HCT116 (cell line): ENCODE measurements around the gene LTBP1. TPM values are rescaled to one million over a fixed set of nuclear protein-coding genes. Genes with fewer than 3 reads are reported as not detected.

ENCODE experiments used
- ATAC-seq: fragments of 200-7000 bp; cut with Tn5 transposase; 2 replicates; pipeline ENCODE4 v1.9.1; 2020; ENCODE audit warnings: mild to moderate bottlenecking, moderate library complexity
- BruUV-seq: library from RNA; stranded (reverse); fragments of 400-500 nt; replicated peaks from 2 replicates; lab custom pipeline; 2021; lab: Mats Ljungman, UMichigan
- CTCF ChIA-PET: fragments of 300-600 bp; sonication (Branson Sonifier 250); formaldehyde crosslinking; loops from one replicate; lab custom pipeline; 2021; ENCODE audit warnings: antibody characterized with exemption; lab: Charles Lee
- POLR2A ChIA-PET: fragments of 300-600, 350-600 bp; sonication (Branson Sonifier 250); formaldehyde crosslinking; loops from one replicate; lab custom pipeline; 2021; ENCODE audit warnings: antibody characterized with exemption; lab: Charles Lee
- RAD21 ChIA-PET, 2 experiments: fragments of 300-600 bp; sonication (Branson Sonifier 250); formaldehyde crosslinking; loops; one replicate each; lab custom pipeline; 2023; ENCODE audit warnings: low total read pairs in 2 of 2; ENCODE audit not compliant: uncharacterized antibody in 2 of 2, unreplicated experiment in 2 of 2, low non-redundant PET in 1 of 2; lab: Charles Lee
- DNase-seq: peaks from one replicate; pipeline ENCODE4 v3.0.0-alpha.2; 2010; ENCODE audit warnings: low read depth, low spot score
- H2AFZ ChIP-seq: fragments of 200-600 bp; shearing (Covaris generic), sonication (generic); 2 replicates; pipeline ENCODE4 v1.6.1; 2017; ENCODE audit warnings: low read depth, mixed run types, mixed read lengths, antibody characterized with exemption, low read length; ENCODE audit not compliant: poor library complexity, severe bottlenecking
- H3K27ac ChIP-seq: 2 replicates; pipeline ENCODE4 v1.5.1; 2012; ENCODE audit warnings: low read depth, low read length
- H3K27me3 ChIP-seq: fragments of 200-600 bp; sonication (generic); 2 replicates; pipeline ENCODE4 v1.6.1; 2016; ENCODE audit warnings: mixed run types, low read length, mixed read lengths; ENCODE audit not compliant: insufficient read depth
- H3K36me3 ChIP-seq, 2 experiments: fragments of 200-500 bp in 1 of 2; fragments of 200-600 bp in 1 of 2; sonication (Bioruptor generic) in 1 of 2; sonication (generic) in 1 of 2; 2 replicates each; pipeline versions ENCODE4 v1.5.1 to v1.6.1; 2014 to 2016; ENCODE audit warnings: low read length in 2 of 2, inconsistent platforms in 1 of 2, mixed read lengths in 1 of 2, mixed run types in 1 of 2; ENCODE audit not compliant: insufficient read depth in 2 of 2, control insufficient read depth in 1 of 2
- H3K4me1 ChIP-seq, 2 experiments: fragments of 200-600 bp in 1 of 2; sonication (generic) in 1 of 2; 2 replicates each; pipeline versions ENCODE4 v1.5.1 to v1.6.1; 2012 to 2017; ENCODE audit warnings: low read length in 2 of 2, inconsistent platforms in 1 of 2, mild to moderate bottlenecking in 1 of 2, mixed read lengths in 1 of 2, mixed run types in 1 of 2, moderate library complexity in 1 of 2; ENCODE audit not compliant: insufficient read depth in 2 of 2, control insufficient read depth in 1 of 2
- H3K4me2 ChIP-seq: fragments of 200-600 bp; sonication (generic); 2 replicates; pipeline ENCODE4 v1.6.1; 2017; ENCODE audit warnings: mixed run types, low read length, mixed read lengths
- H3K4me3 ChIP-seq, 2 experiments: fragments of 200-600 bp in 1 of 2; sonication (generic) in 1 of 2; replicated peaks in 1 of 2; 2 replicates each; pipeline ENCODE4 v1.5.1; 2011 to 2016; ENCODE audit warnings: low read length in 2 of 2, control low read depth in 1 of 2, low read depth in 1 of 2, mild to moderate bottlenecking in 1 of 2, mixed read lengths in 1 of 2, mixed run types in 1 of 2
- H3K79me2 ChIP-seq: fragments of 200-600 bp; sonication (generic); 2 replicates; pipeline ENCODE4 v1.6.1; 2017; ENCODE audit warnings: mild to moderate bottlenecking, mixed run types, low read length, moderate library complexity, mixed read lengths; ENCODE audit not compliant: insufficient read depth
- H3K9ac ChIP-seq: fragments of 200-600 bp; sonication (generic); 2 replicates; pipeline ENCODE4 v1.6.1; 2016; ENCODE audit warnings: low read length, mixed read lengths
- H3K9me2 ChIP-seq: fragments of 200-600 bp; sonication (generic), shearing (Covaris generic); 2 replicates; pipeline ENCODE4 v1.6.1; 2017; ENCODE audit warnings: mixed run types, mild to moderate bottlenecking, moderate library complexity; ENCODE audit not compliant: insufficient read depth
- H3K9me3 ChIP-seq, 2 experiments: fragments of 200-500 bp in 1 of 2; fragments of 200-600 bp in 1 of 2; sonication (Bioruptor generic) in 1 of 2; sonication (generic) in 1 of 2; 2 replicates each; pipeline ENCODE4 v1.6.1; 2014 to 2017; ENCODE audit warnings: low read length in 2 of 2, mixed read lengths in 2 of 2, inconsistent platforms in 1 of 2, low read depth in 1 of 2, mild to moderate bottlenecking in 1 of 2, mixed run types in 1 of 2, moderate library complexity in 1 of 2; ENCODE audit not compliant: control insufficient read depth in 1 of 2, insufficient read depth in 1 of 2
- H4K20me1 ChIP-seq: fragments of 200-600 bp; sonication (generic), shearing (Covaris generic); 2 replicates; pipeline ENCODE4 v1.6.1; 2017; ENCODE audit warnings: mixed run types, mild to moderate bottlenecking, moderate library complexity; ENCODE audit not compliant: insufficient read depth
- ATF3 ChIP-seq: IDR thresholded peaks from 2 replicates; pipeline ENCODE4 v1.6.1; 2012
- CEBPB ChIP-seq: IDR thresholded peaks from 2 replicates; pipeline ENCODE4 v1.6.1; 2012; ENCODE audit warnings: low read depth
- CTCF ChIP-seq, 3 experiments: fragments of 200-600 bp in 1 of 3; sonication (generic) in 1 of 3; IDR thresholded peaks in 2 of 3; conservative IDR thresholded peaks in 1 of 3; 2 replicates each; pipeline ENCODE4 v1.5.1; 2012 to 2017; ENCODE audit warnings: low read depth in 2 of 3, low read length in 2 of 3, antibody characterized with exemption in 1 of 3, borderline replicate concordance in 1 of 3, control low read depth in 1 of 3, mild to moderate bottlenecking in 1 of 3, mixed read lengths in 1 of 3, mixed run types in 1 of 3, moderate library complexity in 1 of 3; ENCODE audit not compliant: insufficient read depth in 1 of 3
- EGR1 ChIP-seq: IDR thresholded peaks from 2 replicates; pipeline ENCODE4 v1.6.1; 2012; ENCODE audit warnings: low read depth
- EZH2phosphoT487 ChIP-seq: fragments of 200-600 bp; IDR thresholded peaks from 2 replicates; pipeline ENCODE4 v1.6.1; 2018; ENCODE audit warnings: antibody characterized with exemption, borderline replicate concordance
- FOSL1 ChIP-seq: IDR thresholded peaks from 2 replicates; pipeline ENCODE4 v1.6.1; 2012; ENCODE audit warnings: low read depth
- MAX ChIP-seq: IDR thresholded peaks from 2 replicates; pipeline ENCODE4 v1.6.1; 2012
- POLR2A ChIP-seq: IDR thresholded peaks from 2 replicates; pipeline ENCODE4 v1.7.0; 2011; ENCODE audit warnings: borderline replicate concordance; ENCODE audit not compliant: insufficient read depth, insufficient read length; ENCODE audit errors: extremely low read depth
- RAD21 ChIP-seq: IDR thresholded peaks from 2 replicates; pipeline ENCODE4 v1.6.1; 2012; ENCODE audit warnings: low read depth, mild to moderate bottlenecking
- SIN3A ChIP-seq: IDR thresholded peaks from 2 replicates; pipeline ENCODE4 v1.6.1; 2012; ENCODE audit warnings: low read depth
- TCF7L2 ChIP-seq: IDR thresholded peaks from 2 replicates; pipeline ENCODE4 v1.7.0; 2011; ENCODE audit warnings: borderline replicate concordance, inconsistent platforms; ENCODE audit not compliant: insufficient read depth, insufficient read length; ENCODE audit errors: extremely low read depth
- YY1 ChIP-seq: IDR thresholded peaks from 2 replicates; pipeline ENCODE4 v1.6.1; 2011; ENCODE audit warnings: low read length, low read depth, moderate library complexity, mild to moderate bottlenecking; ENCODE audit not compliant: insufficient replicate concordance; ENCODE audit errors: extremely low read depth
- ZBTB33 ChIP-seq: IDR thresholded peaks from 2 replicates; pipeline ENCODE4 v1.6.1; 2011; ENCODE audit warnings: mild to moderate bottlenecking, low read length, moderate library complexity; ENCODE audit not compliant: insufficient replicate concordance; ENCODE audit errors: extremely low read depth
- ZFX ChIP-seq: fragments of 450-650 bp; IDR thresholded peaks from 2 replicates; pipeline ENCODE4 v1.6.1; 2017
- ZNF274 ChIP-seq: fragments of 200-500 bp; sonication (Bioruptor generic); IDR thresholded peaks from 2 replicates; pipeline ENCODE4 v1.6.1; 2014; ENCODE audit warnings: mild to moderate bottlenecking, low read depth, low read length, inconsistent platforms
- intact Hi-C: fragments of 100-400 bp; cut with micrococcal nuclease; formaldehyde crosslinking; loops from 2 replicates; pipeline ENCODE4 v1.10.0; 2022
- total RNA-seq: library from RNA; stranded (reverse); gene quantifications from one replicate; pipeline ENCODE4 v1.2.1, GENCODE V29; 2021; ENCODE audit not compliant: unreplicated experiment

The LTBP1 gene
- total RNA-seq, 1 experiment from 2014 or later = 5.1 TPM

- Histone ChIP-seq H3K36me3 (no peaks in the 10 kb centered on the region), H3K4me1 (no peaks in the 10 kb centered on the region), H3K4me2 (no peak overlapping the region), H3K9ac (no peak overlapping the region), H3K27ac (no peak overlapping the region), H2AFZ (no peak overlapping the region), H3K4me3 (no peak overlapping the region), H4K20me1 (no peaks in the 10 kb centered on the region), H3K9me2 (no peaks in the 10 kb centered on the region), H3K27me3 (no peaks in the 10 kb centered on the region), H3K9me3 (no peaks in the 10 kb centered on the region), H3K79me2 (no peaks in the 10 kb centered on the region)
- TF ChIP-seq ZFX (no peak), EZH2phosphoT487 (no peak), MAX (no peak), RAD21 (no peak), ZBTB33 (no peak)
- ChIA-PET CTCF (interaction anchor here (1.2 to 3.0 kb wide), 6 partner anchors 10 to 473 kb away, joined by 3 to 16 read pairs (median 5); no protein-coding TSS in a partner anchor), POLR2A (no interaction called here), RAD21 (no interaction called here)
- BruUV-seq = no TSS peak
- ATAC-seq = no peak
- no peak for DNase-seq
- intact Hi-C loops = loop anchor here (5.0 kb wide), 2 partner anchors 480 to 540 kb away; no protein-coding TSS in a partner anchor
These were observed 85.5 kb downstream of the LTBP1 start for GRCh38 chr2:33032245-33032644.

GRCh38 chr2:33033606-33034081, 86.9 kb downstream of the LTBP1 start:
- Histone ChIP-seq H3K9me2 (no peaks in the 10 kb centered on the region), H3K4me1 (no peaks in the 10 kb centered on the region), H3K79me2 (no peaks in the 10 kb centered on the region), H3K36me3 (no peaks in the 10 kb centered on the region), H3K4me2 (no peak overlapping the region), H2AFZ (no peak overlapping the region), H3K9ac (no peak overlapping the region), H3K9me3 (no peaks in the 10 kb centered on the region), H3K27me3 (no peaks in the 10 kb centered on the region), H4K20me1 (no peaks in the 10 kb centered on the region), H3K4me3 (no peak overlapping the region), H3K27ac (no peak overlapping the region)
- BruUV-seq = no TSS peak
- peak; percentile 10 for DNase-seq
- POLR2A ChIA-PET = interaction anchor here (1.4 kb wide), 1 partner anchor 11 kb away, joined by 3 read pairs; no protein-coding TSS in a partner anchor
- RAD21 ChIA-PET = interaction anchor here in 1 of 2 experiments (0.6 to 1.2 kb wide), 2 partner anchors 260 to 346 kb away, joined by 3 read pairs; no protein-coding TSS in a partner anchor
- intact Hi-C loops = loop anchor here (1.0 to 5.0 kb wide), 6 partner anchors 237 to 539 kb away; no protein-coding TSS in a partner anchor
- peak; percentile 67 for ATAC-seq
- CTCF ChIA-PET = interaction anchor here (0.6 to 3.0 kb wide), 15 partner anchors 9 to 550 kb away, joined by 3 to 18 read pairs (median 5); no protein-coding TSS in a partner anchor
- no peak for TF ChIP-seq ATF3
- TF ChIP-seq ZNF274 = no peak
- no peak for TF ChIP-seq EGR1
- TF ChIP-seq SIN3A = no peak
- TF ChIP-seq CTCF (IDR thresholded peaks at IDR 0.05 in 2 of 3, conservative IDR thresholded peaks at IDR 0.05 in 1 of 3; ENCODE audit: borderline replicate concordance in 1 of 3, insufficient read depth in 1 of 3, low read depth in 2 of 3, low read length in 2 of 3) = peak; percentile 52 to 98 (median 60)
- no peak for TF ChIP-seq TCF7L2
- no peak for TF ChIP-seq YY1
- no peak for TF ChIP-seq FOSL1
- TF ChIP-seq POLR2A = no peak
- no peak for TF ChIP-seq CEBPB
- TF ChIP-seq RAD21 = peak; percentile 89
